Measurements from ENCODE around the gene OR10S1.
A peak's percentile ranks its signal among the peaks of the same experiment; 100 is the strongest.

Gene OR10S1

DNA sequence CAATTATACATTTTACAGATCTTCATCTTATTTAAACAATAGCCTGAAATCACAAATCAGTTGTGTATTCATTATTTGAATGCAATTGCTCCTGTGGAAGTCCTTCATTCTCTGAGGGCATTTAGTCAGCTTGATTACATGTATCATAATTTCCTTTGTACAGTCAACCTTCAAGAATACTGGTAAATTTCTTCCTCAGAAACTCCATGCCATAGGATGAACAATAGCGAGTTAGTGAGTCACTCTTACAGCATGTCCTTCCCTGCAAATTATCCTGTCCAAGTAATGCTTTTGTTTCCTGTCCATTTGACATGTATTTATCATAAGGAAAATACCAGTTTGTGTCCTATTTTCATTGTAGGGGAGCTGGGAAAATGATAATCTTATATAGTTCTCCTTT is 3.8 kb downstream of the OR10S1 start:
- DNase-seq (ENCODE audit: low read depth): peak; percentile 43
- no peak for TF ChIP-seq CTCF (IDR thresholded peaks at IDR 0.05; ENCODE audit: low read depth, low read length, missing control alignments)
- in situ Hi-C loops (cut with HindIII; ENCODE audit: low sequenced_read_pairs): no loop called here

GRCh38 chr11:123956752-123957151 is 20.8 kb downstream of the OR10S1 start:
- in situ Hi-C loops (cut with HindIII; ENCODE audit: low sequenced_read_pairs): no loop called here
- TF ChIP-seq CTCF (IDR thresholded peaks at IDR 0.05; ENCODE audit: low read depth, low read length, missing control alignments): no peak

More for the DNA sequence above, 3.8 kb downstream of the OR10S1 start:
- H3K4me3 ChIP-seq (ENCODE audit: low read depth, low read length): no peak overlapping the region

GRCh38 chr11:123945132-123945531 is 32.4 kb downstream of the OR10S1 start:
- H3K4me3 ChIP-seq (ENCODE audit: low read depth, low read length): no peak overlapping the region
- TF ChIP-seq CTCF (IDR thresholded peaks at IDR 0.05; ENCODE audit: low read depth, low read length, missing control alignments): no peak
- in situ Hi-C loops (cut with HindIII; ENCODE audit: low sequenced_read_pairs): no loop called here
- no peak for DNase-seq (ENCODE audit: low read depth)

More at GRCh38 chr11:123956752-123957151, 20.8 kb downstream of the OR10S1 start:
- no peak for DNase-seq (ENCODE audit: low read depth)
- H3K4me3 ChIP-seq (ENCODE audit: low read depth, low read length): no peak overlapping the region

DNA sequence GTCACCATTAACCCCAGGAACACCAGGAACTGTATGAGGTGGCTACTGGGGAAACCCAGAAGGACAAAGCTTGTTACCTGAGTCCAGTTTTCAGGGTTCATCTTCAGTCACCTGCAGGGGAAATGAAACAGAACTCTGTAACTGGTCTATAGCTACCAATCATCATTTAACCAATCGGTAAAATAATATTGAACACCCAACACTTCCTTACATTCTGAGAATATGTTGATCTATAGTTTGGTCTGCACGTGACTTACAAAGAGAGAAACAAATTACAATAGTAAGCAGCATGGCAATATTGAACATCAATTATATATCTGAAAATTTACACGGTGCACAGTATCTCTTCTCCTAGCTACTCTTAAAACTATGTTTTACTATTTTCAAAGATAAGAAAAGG is 33.8 kb downstream of the OR10S1 start, which contains the start of gene OR6T1:
TSS of gene OR6T1 (minus strand) at position 101 of the 400 bp plus-strand sequence. CDS start at position 101, 0 bp downstream.
- in situ Hi-C loops (cut with HindIII; ENCODE audit: low sequenced_read_pairs): no loop called here
- H3K4me3 ChIP-seq (ENCODE audit: low read depth, low read length): no peak within 1 kb of the TSS
- no peak for TF ChIP-seq CTCF (IDR thresholded peaks at IDR 0.05; ENCODE audit: low read depth, low read length, missing control alignments)
- no peak for DNase-seq (ENCODE audit: low read depth)

DNA sequence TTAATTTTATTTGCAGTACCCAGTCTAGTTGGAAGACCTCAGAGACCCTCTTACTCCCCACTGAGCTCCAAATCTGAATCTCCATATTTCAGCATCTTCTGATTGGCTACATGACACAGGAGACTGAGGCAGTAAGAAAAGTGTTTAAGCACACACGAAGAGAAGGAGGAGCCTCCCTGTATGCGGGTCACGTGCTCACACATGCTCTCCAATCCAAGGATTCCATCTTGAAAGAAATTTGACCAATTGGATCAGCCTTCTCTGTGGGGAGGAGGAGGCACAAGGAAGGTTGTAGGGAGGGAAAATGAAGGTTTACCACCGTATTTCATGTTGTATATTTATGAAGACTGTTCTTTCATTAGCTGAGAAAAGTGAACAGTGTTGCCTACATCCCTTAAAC is 35.2 kb downstream of the OR10S1 start:
- no peak for DNase-seq (ENCODE audit: low read depth)
- in situ Hi-C loops (cut with HindIII; ENCODE audit: low sequenced_read_pairs): no loop called here
- H3K4me3 ChIP-seq (ENCODE audit: low read depth, low read length): no peak overlapping the region
- TF ChIP-seq CTCF (IDR thresholded peaks at IDR 0.05; ENCODE audit: low read depth, low read length, missing control alignments): no peak

GRCh38 chr11:123939317-123939716 is 38.3 kb downstream of the OR10S1 start, which contains the start of gene OR4D5:
TSS of gene OR4D5 (plus strand) at chr11:123939617. CDS start at chr11:123939617, 0 bp downstream.
- no peak for DNase-seq (ENCODE audit: low read depth)
- in situ Hi-C loops (cut with HindIII; ENCODE audit: low sequenced_read_pairs): no loop called here
- no peak for TF ChIP-seq CTCF (IDR thresholded peaks at IDR 0.05; ENCODE audit: low read depth, low read length, missing control alignments)
- no peak within 1 kb of the TSS for H3K4me3 ChIP-seq (ENCODE audit: low read depth, low read length)

Measured in astrocyte of the cerebellum (primary cell).